GM11168 (cell line): Measurements from ENCODE around the gene DNAJC5.
"Not testable (repeated sequence)": the region's sequence is repeated elsewhere in the genome, so short reads cannot be mapped to it uniquely, and the experiment has no call there.

ENCODE experiments used
- in situ Hi-C: fragments of 300-500 bp; cut with MboI; formaldehyde crosslinking; loops from one replicate; pipeline ENCODE4 v1.12.0; 2022; ENCODE audit warnings: low sequenced_read_pairs; ENCODE audit not compliant: unreplicated experiment

DNAJC5 gene

DNA sequence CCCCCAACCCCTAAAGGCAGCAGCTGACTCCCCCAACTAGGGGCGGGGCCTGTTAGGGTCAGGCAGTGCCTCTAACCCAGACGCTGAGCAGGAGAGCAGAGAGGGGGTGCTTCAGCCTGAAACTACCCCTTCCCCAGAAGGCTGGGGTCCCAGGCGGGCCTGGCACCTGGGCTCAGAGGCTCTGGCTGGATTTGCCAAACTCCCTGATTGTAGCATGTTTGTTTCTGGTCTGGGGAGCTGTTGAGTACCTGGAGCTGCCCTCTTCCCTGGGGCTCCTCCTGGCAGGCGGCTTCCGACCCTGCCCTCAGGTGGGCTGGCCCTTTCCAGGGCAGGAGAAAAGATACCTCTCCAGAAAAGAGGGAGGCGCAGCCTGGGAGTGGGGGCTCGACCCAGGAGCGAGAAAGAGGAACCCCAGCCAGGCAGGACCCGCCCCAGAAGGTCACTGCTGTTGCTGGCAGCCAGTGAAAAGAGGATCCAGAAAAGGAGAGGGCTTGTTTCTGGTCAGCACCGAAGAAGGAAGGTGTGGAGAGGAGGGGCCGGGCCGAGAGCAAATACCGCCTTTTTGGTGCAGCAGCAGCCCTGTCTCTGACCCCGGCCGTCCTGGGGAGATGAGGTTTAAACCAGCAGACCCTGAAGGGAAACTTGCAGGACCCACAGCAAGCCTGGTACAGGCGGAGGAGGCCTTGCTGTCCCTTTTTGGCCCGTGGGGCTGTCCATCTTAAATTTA lies 34.4 kb upstream of the DNAJC5 start:
- in situ Hi-C loops, result no loop called here

DNA sequence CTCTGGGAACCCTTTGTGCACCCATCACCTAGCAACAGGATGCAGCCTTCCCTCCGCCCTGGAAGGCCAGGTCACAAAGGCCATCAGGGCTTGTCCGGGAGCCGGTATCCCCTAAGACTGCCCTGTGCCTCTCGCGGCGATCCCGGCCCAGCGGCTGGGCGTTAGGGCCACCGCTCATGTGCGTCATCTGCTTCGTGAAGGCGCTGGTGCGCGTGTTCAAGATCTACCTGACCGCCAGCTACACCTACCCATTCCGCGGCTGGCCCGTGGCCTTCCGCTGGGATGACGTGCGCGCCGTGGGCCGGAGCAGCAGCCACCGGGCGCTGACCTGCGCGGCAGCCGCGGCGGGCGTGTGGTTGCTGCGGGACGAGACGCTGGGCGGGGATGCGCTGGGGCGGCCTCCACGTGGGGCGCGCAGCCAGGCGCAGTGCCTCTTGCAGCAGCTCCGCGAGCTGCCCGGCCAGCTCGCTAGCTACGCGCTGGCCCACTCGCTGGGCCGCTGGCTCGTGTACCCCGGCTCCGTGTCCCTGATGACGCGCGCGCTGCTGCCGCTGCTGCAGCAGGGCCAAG lies 33.5 kb upstream of the DNAJC5 start, which contains the start of gene ABHD16B:
Gene ABHD16B (plus strand): TSS at position 134 of the 570 bp plus-strand sequence. CDS start 43 bp downstream, at position 177.
- in situ Hi-C loops, result no loop called here

DNA sequence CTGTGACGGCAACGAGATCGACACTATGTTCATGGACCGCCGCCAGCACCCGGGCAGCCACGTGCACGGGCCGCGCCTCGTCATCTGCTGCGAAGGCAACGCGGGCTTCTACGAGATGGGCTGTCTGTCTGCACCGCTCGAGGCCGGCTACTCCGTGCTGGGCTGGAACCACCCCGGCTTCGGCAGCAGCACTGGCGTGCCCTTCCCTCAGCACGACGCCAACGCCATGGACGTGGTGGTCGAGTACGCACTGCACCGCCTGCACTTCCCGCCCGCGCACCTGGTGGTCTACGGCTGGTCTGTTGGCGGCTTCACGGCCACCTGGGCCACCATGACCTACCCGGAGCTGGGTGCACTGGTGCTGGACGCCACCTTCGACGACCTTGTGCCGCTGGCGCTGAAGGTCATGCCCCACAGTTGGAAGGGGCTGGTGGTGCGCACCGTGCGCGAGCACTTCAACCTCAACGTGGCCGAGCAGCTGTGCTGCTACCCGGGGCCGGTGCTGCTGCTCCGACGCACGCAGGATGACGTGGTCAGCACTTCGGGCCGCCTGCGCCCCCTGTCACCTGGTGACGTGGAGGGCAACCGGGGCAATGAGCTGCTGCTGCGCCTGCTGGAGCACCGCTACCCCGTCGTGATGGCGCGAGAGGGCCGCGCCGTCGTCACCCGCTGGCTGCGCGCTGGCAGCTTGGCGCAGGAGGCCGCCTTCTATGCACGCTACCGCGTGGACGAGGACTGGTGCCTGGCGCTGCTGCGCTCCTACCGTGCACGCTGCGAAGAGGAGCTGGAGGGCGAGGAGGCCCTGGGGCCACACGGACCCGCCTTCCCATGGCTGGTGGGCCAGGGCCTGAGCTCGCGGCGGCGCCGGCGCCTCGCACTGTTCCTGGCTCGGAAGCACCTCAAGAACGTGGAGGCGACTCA lies 32.7 kb upstream of the DNAJC5 start:
- in situ Hi-C loops, result no loop called here

DNA sequence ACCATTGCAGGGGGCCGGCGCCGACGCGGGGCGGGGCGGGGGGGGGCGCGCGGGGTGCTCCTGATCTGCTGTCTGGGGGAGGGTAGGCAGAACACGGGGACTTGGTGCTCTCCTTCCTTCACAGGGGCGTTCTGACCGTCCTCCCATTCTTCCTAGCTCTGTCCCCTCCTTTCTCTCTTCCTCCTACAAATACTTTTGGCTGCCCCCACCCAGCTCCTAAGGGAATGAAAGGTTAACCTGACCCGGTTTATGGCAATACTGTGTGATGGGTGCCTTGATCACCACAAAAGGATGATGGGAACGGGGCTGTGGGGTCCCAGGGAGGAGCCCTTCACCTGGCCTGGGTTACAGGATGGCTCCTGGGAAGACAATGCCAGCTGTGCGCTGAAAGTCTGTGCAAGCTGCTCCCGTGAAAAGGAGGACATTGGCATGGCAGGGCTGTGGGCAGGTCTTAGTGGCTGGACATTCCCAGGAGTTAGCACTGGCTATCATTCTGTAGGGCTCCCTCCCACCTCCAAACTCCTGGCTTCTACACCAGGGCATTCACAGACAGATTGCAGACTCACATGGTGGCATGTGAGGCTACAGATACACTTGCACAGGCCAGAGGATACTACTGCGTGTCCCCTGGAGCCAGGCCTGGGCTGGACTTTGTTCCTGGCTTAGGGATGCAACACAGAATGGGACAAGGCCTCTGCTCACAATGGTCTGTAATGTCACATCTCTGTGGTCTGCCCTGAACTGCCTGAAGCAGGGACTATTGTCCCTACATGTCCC lies 31.7 kb upstream of the DNAJC5 start:
- in situ Hi-C loops, result no loop called here

DNA sequence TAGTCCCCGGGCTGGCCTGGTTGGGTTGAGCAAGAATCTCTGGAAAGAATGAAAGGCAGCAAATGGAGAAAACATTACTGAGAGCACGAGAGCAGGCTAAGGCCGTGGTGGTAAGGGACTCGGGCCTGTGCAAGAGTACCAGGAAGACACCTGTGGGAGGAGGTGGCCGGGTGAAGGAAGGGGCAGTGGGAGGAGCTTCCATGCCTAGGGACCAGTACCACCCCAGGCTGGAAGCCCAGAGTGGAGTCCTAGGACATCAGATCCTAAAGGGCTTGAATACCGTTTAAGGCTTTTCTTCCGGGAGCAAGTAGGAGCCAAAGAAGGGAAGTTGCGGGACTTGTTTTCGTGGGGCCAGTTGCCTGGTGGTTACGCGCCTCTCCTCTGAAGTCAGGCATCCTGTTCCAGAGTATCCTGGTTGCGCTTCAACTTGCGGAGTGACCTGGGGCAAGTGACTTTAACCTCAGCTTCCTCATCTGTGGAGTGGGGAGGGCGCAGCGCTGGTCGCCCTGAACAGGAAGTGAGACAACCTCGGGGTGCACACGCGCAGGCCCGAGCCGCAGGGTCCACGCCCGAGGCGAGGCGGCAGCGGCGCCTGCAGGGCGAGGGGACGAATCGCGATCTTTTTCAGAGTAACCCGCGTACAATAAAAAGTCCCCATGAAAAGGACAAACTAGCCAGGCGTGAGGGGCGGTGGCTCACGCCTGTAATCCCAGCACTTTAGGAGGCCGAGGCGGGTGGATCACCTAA lies 31.0 kb upstream of the DNAJC5 start:
- in situ Hi-C loops, result no loop called here

DNA sequence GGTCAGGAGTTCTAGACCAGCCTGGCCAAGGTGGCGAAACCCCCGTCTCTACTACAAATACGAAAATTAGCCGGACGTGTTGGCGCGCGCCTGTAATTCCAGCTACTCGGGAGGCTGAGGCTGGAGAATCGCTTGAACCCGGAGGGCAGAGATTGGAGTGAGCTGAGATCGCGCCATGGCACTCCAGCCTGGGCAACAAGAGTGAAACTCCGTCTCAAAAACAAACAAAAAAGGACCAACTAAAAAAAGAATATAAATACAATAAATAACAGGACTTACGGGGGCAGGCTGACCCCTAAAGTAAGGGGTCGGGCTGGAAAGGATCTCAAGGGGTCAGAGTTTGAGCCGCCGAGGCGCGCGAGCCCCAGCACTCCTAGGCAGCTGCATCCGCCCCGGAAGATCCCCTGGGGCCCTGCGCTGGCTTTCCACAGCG lies 30.4 kb upstream of the DNAJC5 start:
- in situ Hi-C loops, result no loop called here

DNA sequence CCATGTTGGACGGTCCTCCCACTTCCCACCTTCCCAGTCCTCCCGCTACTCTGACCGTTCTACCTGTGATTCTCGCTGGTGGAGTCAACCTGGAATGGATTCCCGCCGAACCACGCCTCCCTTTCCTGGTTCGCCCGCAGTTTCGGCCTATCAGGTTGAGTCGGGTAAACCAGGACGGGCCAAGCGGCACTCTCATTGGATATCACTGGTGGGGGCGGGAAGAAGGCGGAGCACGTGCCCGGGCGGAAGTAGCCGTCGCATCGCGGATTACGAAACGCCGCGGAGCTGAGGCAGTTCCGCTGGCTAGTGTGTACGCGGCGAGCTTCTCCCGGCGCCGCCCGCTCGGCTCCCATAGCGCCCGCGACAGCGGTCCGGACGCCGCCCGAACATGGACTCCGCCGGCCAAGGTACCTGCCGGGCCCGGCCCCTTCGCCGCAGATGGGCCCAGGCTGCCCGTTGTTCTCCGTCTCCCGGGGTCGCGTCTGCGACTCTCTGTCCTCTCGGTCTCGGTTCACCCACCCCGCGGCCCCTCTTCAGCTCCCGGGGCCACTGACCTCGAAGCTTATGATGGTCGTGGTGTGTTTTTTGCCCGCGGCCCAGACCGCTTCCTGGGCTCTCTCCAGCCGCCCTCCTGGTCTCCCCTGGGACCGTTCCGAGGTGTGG lies 29.8 kb upstream of the DNAJC5 start, which contains the start of gene TPD52L2:
Gene TPD52L2 (plus strand): TSS at position 293 of the 663 bp plus-strand sequence. CDS start 96 bp downstream, at position 389.
- in situ Hi-C loops, result no loop called here

DNA sequence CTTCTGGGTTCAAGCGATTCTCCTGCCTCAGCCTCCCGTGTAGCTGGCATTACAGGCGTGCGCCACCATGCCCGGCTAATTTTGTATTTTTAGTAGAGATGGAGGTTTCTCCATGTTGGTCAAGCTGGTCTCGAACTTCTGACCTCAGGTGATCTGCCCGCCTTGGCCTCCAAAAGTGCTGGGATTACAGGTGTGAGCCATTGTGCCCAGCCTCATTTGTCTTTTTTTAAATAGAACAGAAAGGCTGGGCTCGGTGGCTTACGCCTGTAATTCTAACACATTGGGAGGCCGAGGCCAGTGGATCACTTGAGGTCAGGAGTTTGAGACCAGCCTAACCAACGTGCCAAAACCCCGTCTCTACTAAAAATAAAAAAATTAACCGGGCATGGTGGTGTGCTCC lies 27.9 kb upstream of the DNAJC5 start:
- in situ Hi-C loops, result not testable (repeated sequence)

DNA sequence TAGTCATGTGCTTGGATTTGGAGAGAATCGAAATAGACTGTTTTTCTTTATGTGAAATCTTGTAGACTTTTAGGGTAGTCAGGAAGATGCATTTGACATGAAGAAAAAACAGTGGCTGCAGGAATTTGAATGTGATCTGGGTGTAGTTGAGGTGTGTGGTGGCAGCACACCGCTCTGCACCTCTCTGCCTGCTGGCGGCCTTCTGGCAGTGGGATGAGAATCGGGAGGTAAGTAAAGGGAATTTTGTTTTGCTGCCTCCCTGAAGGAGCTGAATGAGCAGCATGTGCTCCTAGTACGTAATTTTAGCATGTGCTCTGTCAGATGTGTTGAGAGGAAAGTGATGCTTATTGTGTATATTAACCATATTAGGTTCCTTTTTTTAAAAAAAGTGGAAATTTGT lies 26.7 kb upstream of the DNAJC5 start:
- in situ Hi-C loops, result no loop called here

DNA sequence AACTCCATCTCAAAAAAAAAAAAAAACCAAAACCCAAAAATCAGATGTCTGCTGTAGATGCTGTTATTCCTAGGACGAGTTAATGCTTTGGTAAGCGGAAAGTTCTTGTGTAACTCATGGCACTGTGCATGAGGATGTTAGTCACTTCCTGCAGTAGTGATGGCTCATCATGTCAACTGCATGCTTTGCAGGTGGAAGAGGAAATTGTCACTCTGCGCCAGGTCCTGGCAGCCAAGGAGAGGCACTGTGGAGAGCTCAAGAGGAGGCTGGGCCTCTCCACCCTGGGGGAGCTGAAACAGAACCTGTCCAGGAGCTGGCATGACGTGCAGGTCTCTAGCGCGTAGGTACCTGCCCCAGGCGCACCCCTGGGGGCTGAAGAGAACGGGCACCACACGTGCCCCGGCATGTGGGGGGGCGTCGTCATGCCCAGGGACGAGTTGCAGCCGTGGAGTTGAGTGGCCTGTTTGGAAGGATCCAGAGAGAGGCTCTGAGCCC lies 21.4 kb upstream of the DNAJC5 start:
- in situ Hi-C loops, result no loop called here

DNA sequence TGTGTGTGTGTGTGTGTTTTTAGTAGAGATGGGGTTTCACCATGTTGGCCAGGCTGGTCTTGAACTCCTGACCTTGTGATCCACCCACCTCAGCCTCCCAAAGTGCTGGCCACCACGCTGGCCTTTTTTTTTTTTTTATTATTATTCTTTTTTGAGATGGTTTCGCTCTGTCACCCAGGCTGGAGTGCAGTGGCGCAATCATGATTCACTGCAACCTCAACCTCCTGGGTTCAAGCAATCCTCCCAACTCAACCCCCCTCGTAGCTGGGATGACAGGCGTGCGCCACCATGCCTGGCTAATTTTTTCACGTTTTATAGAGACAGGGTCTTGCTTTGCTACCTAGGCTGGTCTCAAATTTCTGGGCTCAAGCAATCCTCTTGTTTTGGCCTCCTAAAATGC lies 20.7 kb upstream of the DNAJC5 start:
- in situ Hi-C loops, result not testable (repeated sequence)

DNA sequence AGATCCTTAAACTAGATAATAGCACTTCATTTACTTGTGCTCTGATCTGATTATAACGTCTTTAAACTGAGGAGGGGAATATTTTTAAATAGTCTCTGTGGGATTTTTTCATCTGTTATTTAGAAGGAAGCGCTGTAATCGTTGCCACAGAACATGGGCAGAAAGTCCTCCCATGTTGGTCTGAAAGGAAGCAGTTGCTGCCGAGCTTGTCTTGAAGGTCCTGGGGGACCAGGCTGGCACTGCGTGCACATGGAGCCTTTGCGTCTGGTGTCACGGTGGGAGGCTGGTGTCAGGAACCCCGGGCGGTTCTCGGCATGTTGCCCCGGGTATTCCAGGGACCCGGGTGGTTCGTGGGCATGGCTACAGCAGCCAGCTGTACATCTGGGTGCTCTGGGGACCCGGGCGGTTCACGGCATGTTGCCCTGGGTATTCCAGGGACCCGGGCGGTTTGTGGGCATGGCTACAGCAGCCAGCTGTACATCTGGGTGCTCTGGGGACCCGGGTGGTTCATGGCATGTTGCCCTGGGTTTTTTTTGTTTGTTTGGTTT lies 18.4 kb upstream of the DNAJC5 start:
- in situ Hi-C loops, result no loop called here

DNA sequence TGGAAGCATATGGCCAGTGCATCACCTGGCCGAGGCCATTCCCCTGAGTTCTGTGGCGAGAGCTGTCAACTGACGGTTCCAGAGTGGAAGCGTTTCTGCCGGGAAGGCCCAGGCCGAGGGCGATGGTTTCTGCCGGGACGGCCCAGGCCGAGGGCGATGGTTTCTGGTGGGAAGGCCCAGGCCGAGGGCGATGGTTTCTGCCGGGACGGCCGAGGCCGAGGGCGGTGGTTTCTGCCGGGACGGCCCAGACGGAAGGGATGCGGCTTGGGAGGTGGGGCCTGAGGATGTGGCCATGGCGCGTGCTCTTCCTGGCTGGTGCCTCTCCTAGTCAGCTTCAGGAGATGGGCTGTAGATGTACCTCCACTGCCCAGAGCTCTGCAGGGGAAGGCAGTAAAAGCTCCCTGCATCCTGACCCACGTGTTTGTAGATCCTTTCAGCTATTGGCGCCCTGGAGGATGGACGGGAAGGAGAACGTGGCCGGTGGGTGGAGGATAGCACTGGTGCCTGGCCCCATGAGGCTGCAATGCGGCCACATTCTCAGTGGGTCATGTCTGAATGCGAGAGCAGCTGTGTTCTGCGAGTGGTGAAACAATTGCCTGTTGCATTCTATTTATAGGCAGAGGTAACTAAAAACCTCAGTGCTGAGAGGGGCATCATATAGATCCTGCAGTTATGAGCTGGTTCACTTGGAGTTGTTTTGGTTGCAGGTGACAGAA lies 17.0 kb upstream of the DNAJC5 start:
- in situ Hi-C loops, result no loop called here

DNA sequence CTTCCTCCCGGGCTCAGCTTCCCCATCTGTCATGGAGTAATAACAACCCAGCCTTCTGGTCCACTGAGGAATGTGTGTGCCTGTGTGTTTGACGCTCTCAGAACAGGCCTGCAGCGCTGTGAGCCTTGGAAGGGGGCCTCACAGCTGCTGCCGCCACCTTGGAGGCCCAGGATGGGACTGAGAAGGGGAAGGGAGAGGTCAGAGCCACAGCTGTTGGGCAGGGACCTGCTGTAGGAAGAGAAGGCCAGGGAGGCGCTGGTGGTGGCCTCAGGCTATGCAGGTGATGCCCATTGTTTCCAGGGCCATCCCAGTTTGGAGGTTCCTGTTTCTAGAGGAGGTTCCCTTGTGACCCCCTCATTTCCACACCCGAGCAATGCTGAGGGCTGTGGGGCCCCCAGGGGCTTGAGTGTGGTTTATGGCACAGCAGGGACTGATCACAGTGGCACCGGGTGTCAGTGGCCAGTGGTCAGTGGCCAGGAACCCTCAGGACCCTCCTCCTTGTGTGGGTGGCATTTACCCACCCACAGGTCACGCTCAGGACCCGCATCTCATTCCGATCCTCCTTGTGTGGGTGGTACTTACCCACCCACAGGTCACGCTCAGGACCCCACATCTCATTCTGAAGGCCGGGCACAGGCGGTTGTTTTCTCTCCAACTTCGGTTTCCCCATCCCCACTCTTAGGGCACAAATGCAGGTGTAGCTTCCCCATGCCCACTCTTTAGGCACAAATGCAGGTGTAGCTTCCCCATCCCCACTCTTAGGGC lies 15.8 kb upstream of the DNAJC5 start:
- in situ Hi-C loops, result no loop called here

DNA sequence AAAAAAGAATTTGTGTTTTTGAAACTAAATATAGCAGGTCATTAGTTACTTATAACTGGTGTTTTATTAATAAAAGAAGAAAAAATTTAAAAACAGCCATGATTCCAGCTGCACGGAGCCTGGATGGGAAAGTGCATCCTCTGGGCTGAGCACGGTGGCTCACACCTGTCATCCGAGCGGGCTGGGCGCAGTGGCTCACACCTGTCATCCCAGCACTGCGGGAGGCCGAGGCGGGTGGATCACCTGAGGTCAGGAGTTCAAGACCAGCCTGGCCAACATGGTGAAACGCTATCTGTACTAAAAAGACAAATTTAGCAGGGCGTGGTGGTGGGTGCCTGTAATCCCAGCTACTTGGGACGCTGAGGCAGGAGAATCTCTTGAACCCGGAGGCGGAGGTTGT lies 14.0 kb upstream of the DNAJC5 start:
- in situ Hi-C loops, result not testable (repeated sequence)

DNA sequence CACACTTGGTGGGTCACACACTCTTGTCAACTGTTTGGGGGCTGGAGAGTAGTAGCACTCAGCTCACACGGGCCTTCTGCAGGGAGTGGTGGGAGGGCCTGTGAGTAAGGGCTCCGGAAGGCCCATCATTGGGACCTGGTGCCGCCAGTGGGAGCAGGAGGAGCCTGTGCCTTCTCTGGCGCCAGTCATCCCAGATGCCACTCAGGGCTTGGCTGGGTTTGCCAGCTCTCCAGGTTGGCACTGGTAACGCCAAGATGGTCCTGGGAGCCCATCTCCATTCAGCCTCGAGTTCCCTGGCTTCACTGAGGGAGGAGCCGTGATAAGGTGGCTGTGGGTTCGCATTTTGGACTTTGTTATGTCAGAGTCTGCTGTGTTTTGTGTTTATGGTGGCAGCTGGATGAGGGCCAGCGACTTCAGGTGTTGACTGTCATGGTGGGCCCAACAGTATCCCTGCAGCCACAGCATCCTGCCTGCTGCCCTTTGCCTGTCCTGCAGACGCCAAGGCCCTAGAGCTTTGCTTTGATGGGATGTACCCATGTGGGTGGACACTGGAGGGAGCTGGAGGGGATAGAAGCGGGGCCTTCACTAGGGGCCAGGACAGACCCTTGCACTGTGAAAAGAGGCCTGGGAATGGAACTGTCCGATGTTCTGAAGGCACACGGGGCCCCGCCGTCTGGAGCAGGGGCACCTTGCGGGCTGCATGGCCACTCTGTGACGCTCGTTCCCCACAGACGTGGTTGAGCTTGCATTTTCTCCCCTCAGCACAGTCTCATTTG lies 13.3 kb upstream of the DNAJC5 start:
- in situ Hi-C loops, result no loop called here
